WERI-Rb-1 (cell line): ENCODE data around the gene DSCAM.

Experiments used
- DNase-seq: peaks from one replicate; pipeline ENCODE4 v3.0.0-alpha.2; 2020
- H3K27ac ChIP-seq: fragments of 250-450 bp; sonication (Bioruptor Pico); 2 replicates; pipeline ENCODE4 v1.5.1; 2020; ENCODE audit warnings: mild to moderate bottlenecking, moderate library complexity
- H3K27me3 ChIP-seq: fragments of 250-450 bp; sonication (Bioruptor Pico); 2 replicates; pipeline ENCODE4 v1.5.1; 2021; ENCODE audit warnings: mild to moderate bottlenecking, low read depth, moderate library complexity; ENCODE audit not compliant: insufficient read depth, severe bottlenecking
- H3K36me3 ChIP-seq: fragments of 250-450 bp; sonication (Bioruptor Pico); 2 replicates; pipeline ENCODE4 v1.5.1; 2020; ENCODE audit warnings: mild to moderate bottlenecking, moderate library complexity
- H3K4me3 ChIP-seq: 2 replicates; pipeline ENCODE4 v1.5.1; 2011; ENCODE audit warnings: low read depth, mild to moderate bottlenecking, control low read depth, low read length
- H3K9me3 ChIP-seq: fragments of 250-450 bp; sonication (Bioruptor Pico); 2 replicates; pipeline ENCODE4 v1.5.1; 2021; ENCODE audit warnings: mild to moderate bottlenecking, moderate library complexity; ENCODE audit not compliant: severe bottlenecking
- TF ChIP-seq, protein P1 (sequence below): IDR thresholded peaks from 2 replicates; pipeline ENCODE4 v1.5.1; 2011; ENCODE audit warnings: low read depth, mild to moderate bottlenecking, control low read depth, inconsistent platforms, low read length

The DSCAM gene

DNA sequence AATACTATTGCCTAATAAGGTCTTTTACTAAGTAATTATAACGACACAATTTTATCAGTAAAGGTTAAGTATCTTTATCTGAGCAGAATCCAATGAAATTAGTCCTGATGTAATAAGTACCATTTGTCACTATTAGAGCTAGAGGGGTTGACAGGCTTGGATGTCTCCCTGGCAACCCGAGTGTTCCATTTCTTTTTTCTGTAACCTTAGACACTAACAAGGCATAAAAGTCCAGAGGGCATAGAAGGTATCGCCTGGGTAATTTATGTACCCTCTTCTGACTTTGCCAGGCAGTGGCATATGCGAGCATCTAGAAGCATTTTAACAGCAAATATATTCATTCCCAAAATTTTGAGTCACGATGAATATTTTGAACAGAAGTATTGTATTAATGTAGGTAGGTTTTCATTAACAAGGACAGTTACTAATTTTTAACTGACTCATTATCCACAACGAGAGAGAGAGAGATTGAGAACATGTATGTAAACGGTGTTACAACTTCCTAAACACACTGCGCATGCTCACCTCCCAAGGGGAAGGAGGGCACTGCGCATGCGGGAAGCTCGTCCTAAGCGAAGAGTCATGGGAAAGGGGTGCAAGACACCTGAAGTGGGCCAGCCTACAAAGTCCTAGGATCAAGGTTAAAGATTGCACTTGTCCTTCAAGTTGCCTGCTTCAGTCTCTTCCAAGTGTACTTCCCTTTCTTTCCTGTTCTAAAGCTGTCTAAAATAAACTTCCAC lies 423.9 kb downstream of the DSCAM start:
- H3K36me3 ChIP-seq: no peaks in the 10 kb centered on the region
- peaks cover 8% of the 10 kb centered on the region for H3K9me3 ChIP-seq
- no peak overlapping the region for H3K27ac ChIP-seq
- H3K27me3 ChIP-seq: no peaks in the 10 kb centered on the region
- TF ChIP-seq, protein P1, sequence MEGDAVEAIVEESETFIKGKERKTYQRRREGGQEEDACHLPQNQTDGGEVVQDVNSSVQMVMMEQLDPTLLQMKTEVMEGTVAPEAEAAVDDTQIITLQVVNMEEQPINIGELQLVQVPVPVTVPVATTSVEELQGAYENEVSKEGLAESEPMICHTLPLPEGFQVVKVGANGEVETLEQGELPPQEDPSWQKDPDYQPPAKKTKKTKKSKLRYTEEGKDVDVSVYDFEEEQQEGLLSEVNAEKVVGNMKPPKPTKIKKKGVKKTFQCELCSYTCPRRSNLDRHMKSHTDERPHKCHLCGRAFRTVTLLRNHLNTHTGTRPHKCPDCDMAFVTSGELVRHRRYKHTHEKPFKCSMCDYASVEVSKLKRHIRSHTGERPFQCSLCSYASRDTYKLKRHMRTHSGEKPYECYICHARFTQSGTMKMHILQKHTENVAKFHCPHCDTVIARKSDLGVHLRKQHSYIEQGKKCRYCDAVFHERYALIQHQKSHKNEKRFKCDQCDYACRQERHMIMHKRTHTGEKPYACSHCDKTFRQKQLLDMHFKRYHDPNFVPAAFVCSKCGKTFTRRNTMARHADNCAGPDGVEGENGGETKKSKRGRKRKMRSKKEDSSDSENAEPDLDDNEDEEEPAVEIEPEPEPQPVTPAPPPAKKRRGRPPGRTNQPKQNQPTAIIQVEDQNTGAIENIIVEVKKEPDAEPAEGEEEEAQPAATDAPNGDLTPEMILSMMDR: no peak
- no peak overlapping the region for H3K4me3 ChIP-seq
- no peak for DNase-seq

DNA sequence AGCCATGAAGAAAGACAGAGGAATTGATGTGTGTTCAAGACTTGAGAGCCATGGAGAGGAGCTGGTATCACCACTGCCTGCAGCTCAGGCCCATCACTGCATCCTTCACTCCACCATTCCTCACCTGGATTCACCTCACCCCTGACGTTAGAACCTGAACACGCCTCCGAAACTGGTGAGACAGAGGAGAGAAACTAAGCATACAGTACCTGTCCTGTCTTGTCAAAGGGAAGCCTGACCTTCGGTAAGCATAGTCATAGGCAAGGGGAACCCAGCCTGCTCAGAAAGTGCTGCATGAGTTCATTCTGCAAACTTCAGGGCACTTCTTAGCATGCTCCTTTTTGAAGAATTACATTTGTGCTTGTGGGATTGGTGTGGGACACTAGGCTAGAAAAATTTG lies 425.8 kb downstream of the DSCAM start:
- TF ChIP-seq, protein P1: no peak
- H3K4me3 ChIP-seq: no peak overlapping the region
- H3K9me3 ChIP-seq: peaks cover 8% of the 10 kb centered on the region
- no peaks in the 10 kb centered on the region for H3K27me3 ChIP-seq
- DNase-seq: no peak
- no peaks in the 10 kb centered on the region for H3K36me3 ChIP-seq
- H3K27ac ChIP-seq: no peak overlapping the region

DNA sequence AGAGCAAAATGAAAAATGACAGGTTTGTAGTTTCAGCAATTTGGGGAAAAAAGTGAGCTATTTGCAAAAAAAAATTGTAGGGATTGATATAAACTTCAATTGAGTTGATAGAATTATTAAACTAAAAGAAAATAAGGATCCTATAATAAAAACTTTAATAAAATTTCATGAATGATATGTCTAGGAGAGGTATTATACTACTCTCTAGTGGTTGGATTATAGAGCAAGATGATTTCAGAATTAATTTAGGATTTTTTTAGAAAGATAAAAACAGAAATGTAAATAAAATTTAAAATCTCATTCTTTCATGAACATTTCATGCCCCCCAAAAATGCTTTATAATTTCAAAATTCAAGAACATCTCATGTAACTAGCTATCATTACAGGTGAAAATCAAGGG lies 430.4 kb downstream of the DSCAM start:
- no peaks in the 10 kb centered on the region for H3K36me3 ChIP-seq
- TF ChIP-seq, protein P1: no peak
- no peaks in the 10 kb centered on the region for H3K27me3 ChIP-seq
- H3K4me3 ChIP-seq: no peak overlapping the region
- H3K27ac ChIP-seq: no peak overlapping the region
- no peak for DNase-seq
- peaks cover 8% of the 10 kb centered on the region for H3K9me3 ChIP-seq

DNA sequence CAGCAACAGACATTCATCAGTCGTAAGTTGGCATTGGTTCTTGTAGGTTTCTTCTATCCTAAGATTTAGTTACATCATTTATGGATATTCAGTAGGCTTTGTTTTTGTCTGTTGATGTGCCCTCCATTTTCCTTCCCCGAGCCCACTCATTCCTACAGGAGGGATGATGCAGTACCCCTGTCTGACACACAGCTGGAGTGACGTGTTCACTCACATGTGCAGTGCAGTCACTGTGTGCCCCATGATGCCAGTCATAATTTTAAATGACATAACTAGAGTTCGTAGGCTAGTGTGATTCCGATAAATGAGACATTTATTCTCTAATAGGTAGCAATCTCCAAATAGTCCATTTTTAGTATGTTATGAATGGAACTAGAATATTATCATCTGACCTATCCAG lies 438.4 kb downstream of the DSCAM start:
- no peak overlapping the region for H3K27ac ChIP-seq
- DNase-seq: no peak
- H3K27me3 ChIP-seq: no peaks in the 10 kb centered on the region
- no peaks in the 10 kb centered on the region for H3K36me3 ChIP-seq
- TF ChIP-seq, protein P1: no peak
- H3K4me3 ChIP-seq: no peak overlapping the region
- H3K9me3 ChIP-seq: no peaks in the 10 kb centered on the region

DNA sequence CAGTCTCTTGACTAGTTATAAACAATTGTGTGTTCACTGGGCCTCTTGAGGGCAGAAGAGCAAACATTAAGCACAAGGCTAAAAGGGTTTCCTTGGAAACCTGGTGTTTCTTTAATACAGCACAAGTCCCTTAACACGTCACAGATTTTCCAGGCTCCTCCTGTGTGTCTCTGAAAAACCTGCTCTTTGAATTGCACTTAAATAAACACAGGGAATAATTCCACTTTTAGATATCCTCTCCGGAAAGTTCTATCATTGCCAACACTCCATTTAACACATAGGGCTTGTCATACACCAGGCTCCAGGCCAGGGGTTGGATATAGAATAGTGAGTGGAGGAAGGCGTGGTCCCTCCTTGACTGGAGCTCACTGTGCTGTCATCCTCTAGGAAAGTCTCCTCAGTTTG lies 442.6 kb downstream of the DSCAM start:
- TF ChIP-seq, protein P1: no peak
- Histone ChIP-seq H3K27ac (no peak overlapping the region), H3K36me3 (no peaks in the 10 kb centered on the region), H3K9me3 (no peaks in the 10 kb centered on the region), H3K4me3 (no peak overlapping the region), H3K27me3 (no peaks in the 10 kb centered on the region)
- no peak for DNase-seq
